Measurements from ENCODE around the gene FLOT2.
"Not testable (repeated sequence)": the region's sequence is repeated elsewhere in the genome, so short reads cannot be mapped to it uniquely, and the experiment has no call there.

The FLOT2 gene

DNA sequence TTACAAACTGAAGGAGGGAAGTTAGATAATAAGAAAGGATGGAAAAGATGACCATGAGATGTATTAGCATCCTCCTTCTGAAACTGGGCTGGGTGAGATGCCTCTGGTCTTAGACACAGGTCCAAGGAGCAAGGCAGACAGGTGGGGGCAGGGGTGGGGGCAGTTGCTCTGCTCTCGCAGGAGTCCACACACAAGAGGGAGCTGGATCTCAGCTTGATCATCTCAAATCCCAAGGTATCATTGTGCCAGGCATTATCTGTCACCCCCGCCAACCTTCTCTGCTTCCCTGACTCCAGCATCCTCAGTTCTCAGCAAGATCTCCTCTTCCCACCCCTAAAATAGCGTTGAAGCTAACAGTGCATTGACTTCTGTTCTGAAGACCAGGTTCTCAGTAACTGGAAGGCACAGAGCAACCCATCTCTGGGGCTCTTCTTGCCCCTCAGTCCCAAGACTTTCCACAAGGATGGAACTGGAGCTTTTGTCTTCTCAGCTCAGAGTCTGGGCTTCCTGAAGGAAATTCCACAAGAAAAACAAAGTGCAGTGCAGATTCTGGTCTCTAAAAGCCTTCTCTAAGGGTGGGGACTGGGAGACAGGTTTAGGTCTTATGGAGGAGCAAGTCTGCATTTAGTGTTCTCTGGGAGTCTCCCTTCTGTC is 1.6 kb downstream of the FLOT2 start:
- no peak for FAIRE-seq

DNA sequence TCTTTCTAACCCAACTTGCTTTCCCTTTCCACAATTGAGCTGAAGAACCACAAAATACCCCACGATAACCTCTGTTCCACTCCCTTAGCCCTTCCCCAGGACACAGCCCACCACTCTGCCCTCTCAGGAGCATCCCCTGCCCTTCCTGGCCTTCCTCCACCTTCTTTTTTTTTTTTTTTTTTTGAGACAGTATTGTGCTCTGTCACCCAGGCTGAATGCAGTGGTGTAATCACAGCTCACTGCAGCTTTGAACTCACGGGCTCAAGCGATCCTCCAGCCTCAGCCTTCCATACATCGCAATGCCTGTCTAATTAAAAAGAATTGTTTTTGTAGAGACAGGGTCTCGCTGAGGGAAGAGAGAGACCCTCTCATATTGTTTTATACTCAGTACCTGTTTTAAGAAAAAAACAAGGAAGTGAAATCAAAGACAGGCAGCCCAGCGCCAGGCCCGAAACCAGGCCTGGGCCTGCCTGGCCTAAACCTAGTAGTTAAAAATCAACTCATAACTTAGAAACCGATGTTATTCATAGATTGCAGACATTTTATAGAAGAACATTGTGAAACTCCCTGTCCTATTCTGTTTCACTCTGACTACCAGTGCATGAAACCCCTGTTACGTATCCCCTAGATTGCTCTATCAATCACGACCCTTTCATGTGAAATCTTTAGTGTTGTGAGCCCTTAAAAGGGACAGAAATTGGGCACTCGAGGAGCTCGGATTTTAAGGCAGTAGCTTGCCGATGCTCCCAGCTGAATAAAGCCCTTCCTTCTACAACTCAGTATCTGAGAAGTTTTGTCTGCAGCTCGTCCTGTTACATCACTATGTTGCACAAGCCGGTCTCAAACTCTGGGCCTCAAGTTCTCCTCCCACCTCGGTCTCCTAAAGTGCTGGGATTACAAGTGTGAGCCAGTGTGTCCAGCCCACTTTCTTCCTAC is 4.0 kb downstream of the FLOT2 start:
- FAIRE-seq: not testable (repeated sequence)

DNA sequence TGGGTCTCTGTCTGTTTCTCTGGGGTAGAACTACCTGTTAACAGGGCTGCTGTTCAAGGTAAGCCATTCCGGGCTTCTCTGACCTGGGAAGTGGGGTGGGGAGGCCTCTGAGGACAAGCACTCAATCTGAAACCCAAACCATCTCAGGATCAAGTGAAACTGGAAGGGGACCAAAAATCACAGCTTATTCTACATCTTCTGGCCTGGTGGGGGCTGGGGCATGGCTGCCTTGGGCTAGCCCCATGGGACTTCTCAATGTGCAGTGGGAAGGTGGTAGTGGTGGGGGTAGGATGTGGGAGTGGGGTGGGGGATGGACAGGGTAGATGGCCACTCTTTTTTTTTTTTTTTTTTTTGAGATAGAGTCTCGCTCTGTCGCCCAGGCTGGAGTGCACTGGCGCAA is 5.5 kb downstream of the FLOT2 start:
- no peak for FAIRE-seq

DNA sequence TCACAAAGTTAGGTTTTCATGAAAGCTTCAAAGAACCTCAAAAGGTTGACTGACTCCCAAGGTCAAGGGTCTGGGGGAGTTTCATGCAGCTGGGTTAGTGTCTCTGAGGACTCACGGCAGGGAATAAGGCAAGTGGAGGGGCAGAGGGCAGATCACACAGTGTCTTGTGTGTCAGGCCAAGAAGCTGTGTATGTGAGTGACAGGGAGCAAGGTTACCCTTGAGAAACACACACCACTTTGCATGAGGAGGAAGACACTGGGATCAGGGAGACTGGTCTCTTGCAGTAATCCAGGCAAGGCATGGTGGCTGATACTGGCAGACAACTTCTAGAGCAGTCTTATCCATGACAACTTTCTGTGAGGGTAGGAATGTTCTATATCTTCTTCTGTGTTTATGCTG is 6.3 kb downstream of the FLOT2 start:
- no peak for FAIRE-seq

DNA sequence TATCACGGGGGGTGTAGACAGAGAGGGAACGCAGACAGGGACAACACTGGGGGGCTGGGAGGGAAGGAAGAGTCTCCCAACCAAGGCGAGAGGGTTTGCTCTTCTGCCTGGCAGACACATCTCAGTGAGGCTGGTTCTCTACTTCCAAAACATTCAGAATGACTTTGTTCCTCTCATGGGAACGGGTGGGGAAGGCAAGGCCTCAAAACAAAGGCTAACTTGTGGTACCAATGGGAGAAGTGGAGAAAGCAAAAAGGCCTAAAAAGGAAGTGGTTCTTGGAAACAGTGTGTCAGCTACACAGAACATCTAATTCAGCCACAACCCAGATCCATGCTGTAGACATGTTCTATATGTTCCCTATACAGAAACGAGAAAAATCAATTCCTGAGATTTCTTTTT is 7.5 kb downstream of the FLOT2 start:
- FAIRE-seq: no peak

DNA sequence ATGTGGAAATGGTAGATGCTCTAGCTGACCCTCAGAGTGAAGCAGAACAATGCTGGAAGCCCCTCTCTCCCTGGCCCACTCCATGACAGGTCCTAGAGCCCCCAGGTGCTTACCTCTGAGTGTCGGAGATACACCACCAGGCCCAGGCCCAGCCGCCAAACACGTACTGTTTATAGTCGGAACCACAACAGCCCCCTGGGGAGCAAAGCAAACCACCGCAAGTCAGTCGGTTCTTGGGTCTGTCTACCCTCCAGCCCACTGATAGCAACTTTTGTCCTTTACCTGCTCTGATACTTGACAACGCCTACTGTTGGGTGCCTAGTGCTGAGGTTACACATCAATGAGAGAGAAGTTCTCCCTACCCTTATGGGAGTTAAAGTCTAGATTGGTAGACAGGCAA is 8.7 kb downstream of the FLOT2 start:
- FAIRE-seq: no peak

DNA sequence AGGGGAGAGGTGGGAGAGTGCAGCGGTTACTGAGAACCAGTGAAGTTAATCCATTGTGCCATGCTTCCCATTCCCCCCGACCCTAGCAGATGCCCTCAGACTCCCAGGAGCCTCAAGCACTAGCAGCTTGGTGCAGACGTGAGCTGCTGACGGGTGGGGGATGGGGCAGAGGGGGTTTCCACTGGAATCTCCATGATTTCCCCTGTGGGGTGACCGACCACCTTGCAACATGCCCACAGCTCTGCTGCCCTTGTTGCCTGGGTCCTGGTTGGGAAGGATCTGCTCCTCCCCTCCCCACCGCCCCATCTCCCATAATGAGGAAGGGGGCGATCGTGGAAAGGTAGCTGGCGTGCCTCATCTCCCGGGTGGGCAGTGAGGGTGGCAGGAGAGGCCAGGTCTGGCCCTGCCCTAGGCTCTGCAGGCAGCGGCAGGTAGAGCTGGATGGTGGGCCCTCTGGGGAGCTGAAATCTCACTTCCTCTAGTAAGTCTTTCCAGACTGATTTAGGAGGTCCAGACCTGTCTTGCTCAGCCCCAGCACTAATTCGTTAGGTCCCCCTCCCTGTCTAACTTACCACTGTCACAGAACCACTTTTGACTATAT is 9.6 kb downstream of the FLOT2 start:
- FAIRE-seq: no peak

DNA sequence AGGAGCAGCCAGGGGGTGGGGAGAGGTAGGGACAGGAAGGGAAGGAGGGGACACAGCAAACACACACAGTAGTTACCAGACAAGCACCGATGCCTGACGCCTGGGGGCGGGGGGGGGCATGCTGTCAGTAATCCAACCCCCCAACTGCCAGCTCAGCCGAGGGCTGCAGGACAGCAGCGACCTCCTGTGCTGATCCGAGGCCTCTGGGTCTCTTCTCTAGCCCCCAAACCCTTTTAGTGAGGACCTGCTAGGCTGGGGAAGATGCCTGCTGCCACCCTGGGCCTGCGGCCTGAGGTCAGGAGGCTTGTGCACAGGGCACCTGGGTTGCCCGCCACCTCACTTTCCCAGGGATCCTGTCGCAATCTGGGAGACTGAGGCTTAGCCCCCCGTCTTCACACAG is 11.6 kb downstream of the FLOT2 start:
- no peak for FAIRE-seq

DNA sequence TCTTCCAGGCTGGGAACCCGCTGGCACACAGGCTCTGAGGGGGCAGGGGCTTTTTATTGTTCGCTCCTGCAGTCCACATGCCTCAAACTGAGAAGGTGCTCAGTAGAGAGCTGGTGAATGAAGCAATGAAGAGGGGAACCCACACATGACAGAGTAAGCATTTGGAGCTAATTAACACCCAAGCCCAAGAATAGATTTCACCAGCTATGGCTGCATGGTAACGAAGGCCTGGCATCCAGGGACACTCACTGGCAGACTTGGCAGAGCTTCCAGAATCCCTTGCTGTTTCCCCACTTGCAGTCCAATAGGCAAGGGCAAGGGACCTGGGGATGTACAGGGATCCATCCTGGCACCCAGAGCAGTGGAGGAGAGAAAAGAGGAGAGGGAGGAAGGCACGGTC is 12.2 kb downstream of the FLOT2 start:
- no peak for FAIRE-seq

DNA sequence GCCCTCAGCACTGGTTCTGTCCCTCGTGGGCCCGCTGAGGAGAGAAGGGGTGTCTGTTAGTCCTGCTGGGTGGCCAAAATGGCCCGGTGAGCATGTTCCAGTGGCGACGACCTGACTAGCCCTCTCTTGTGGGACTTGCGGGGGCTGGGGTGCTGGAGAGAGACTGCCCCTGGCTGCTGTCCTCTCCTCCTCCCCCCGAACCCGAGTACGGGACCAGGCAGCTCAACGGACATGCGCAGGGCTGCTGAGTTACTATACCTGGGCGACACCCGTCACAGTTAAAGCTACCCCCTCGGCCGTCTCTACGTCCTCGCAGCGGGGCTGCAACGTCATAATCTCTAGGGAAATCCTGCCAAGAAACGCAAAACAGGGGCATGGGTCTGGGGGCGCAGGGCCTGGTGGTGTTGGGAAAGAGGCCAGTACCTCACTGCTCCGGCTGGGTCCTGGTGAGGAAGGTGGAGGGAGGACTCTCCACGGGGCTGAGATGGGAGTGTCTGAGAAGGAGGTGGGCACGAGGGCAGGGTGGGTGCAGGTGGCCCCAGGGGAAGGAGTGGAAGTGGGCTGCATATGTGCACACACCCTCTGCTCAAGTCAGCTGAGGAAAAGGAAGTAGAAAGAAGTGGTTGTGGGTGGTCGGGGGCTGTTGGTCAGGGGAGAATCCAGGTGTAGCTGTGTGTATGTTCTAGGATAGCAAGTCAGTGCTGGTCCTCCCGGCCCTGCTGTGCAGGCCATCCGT is 13.4 kb downstream of the FLOT2 start:
- FAIRE-seq: no peak

DNA sequence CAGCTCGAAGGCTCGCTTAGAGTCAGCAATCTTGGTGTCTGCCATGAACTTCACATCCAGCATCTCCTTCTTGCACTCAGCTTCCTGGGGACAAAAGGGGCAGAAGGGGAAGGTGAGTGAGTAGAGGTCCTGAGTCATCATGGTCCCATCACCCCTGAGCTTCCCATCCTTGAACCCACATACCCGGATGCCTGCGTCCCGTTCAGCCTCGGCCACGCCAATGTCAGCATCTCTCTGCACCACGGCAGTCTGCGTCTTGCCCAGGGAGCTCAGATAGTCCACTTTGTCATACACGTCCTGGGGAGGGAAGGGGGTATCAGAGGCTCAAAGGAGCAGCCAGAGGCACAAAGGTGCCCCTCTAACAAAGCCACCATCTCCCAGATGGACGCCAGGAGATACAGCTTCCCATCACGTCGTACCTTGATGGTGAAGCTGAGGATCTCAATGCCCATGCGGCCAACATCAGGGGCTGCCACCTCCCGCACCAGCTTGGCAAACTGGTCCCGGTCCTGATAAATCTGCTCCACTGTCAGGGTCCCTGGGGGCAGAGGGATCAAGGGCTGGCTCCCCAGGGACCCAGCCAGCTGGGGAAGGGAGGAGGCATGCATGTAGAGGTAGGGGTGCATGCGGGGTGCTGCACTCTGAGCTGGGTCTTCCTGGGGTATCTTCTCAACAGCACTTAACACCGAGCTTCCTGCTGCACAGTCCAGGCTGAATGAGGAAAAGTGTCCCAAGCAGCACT is 15.2 kb downstream of the FLOT2 start:
- no peak for FAIRE-seq

DNA sequence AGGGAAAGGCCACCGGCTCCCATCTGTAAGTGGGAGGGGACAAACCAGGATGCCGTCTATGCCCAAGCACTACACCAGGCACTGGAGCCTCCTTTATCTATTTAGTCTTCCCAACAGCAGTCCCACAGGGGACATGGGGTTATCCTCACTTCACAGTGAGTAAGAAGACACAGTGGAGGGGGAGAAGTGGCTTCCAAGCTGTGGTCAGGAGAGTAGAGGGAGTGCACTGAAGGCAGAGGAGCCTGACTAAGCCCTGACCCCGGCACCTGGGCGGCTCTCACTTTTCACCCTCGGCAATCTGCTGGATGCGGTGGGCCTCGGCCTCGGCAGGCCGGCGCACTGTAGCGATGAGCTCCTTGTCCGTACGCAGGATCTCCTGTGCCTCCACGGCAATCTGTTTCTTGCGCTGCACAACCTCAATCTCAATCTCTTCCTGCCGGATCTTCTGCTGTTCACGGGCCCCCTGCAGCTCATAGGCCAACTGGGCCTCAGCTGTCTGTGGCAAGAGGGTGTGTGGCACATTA is 15.9 kb downstream of the FLOT2 start:
- no peak for FAIRE-seq

DNA sequence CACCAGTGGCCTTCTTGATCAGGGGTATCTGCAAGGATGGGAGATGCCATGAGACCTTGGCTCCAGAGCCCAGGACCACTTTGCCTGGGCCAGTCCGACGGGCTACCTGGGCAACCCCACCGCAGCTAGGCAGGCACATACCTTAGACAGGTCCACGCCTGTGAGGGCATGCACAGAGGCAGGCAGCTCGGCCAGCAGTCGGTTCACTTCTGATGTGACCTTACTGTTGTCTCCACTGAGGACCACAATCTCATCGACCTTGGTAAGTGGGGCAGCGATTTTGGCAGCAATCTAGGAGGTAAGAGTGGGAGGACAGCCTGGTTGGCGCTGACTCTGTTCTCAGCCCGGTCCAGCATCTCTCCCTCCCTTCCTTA is 17.0 kb downstream of the FLOT2 start:
- FAIRE-seq: no peak

DNA sequence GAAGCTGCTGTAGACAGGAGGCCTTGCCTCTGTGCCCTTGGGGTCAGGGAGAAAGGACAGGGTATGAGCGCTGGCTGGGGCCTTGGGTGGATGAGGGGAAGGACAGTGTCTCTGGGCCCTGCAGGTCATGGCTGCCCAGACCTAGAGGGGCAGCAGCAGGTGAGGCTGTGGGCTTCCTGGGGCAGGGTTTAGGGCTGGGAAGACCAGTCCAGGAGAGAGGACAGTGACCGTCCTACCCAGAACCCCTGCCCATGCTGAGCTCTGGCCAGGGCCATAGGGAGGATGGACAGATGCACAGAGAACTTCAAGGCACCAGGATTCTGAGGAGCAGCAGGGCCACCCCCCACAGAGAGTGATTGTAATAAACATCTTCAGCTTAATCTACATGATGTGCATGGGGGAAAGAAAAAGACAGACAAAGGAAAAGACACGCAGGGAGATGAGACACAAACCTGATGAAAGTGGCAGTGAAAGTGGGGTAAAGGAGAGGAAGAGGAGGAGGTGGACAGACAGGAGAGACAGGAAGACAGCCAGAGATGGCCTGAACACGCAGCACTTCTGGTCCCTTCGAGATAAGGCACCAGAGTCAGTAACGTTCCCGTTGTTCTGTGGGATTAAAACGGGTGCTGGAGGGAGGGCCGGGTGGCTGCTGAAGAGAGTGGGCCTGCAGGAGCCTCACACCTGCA is 17.5 kb downstream of the FLOT2 start:
- FAIRE-seq: no peak

DNA sequence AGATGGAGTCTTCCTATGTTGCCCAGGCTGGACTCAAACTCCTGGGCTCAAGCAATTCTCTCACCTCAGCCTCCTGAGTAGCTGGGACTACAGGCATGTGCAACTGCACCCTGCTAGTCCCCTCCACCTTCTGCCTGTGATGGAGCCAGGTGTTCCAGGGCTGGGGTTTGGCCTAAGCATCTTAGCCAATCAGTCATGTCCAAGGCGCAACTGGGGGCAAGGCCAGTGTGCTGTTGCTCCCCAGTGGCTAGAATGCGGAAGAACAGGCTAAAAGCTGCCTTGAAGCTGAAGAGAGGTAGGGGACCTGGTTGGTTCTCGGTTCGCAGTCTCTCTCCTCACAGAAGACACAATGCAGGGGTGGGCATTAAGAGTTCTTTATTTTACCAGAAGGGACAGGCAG is 18.6 kb downstream of the FLOT2 start:
- peak; percentile 63 for FAIRE-seq

DNA sequence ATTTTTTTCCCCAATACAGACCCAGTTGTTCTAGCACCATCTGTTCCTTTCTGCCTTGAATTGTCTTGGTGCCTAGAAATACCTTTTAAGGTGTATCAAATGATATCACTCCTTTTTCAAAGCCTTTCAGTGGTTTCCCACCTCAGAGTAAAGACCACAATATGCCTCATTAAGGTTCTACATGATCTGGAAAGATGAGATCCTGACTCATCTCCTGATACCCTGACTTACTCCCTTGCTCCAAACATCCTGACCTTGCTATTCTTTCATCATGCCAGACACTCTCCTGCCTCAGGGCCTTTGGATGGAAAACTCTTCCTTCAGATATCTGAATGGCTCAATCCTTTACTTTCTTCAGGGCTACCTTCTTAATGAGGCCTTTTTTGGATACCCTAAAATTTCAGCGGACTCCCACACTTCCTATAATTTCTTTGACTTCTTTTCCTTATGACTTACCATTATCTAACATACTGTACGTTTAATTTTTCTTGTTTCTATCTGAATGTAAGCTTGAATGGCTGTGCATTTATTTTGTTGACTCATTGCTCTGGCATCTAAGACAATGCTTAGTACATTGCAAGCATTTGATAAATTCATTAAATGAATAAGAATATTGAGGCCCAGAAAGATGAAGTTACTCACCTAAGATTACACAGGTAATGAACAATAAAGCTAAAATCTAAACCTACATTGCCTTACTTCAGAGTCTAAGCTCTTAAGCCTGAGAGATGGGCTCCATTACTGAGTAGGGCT is 19.2 kb downstream of the FLOT2 start:
- no peak for FAIRE-seq

DNA sequence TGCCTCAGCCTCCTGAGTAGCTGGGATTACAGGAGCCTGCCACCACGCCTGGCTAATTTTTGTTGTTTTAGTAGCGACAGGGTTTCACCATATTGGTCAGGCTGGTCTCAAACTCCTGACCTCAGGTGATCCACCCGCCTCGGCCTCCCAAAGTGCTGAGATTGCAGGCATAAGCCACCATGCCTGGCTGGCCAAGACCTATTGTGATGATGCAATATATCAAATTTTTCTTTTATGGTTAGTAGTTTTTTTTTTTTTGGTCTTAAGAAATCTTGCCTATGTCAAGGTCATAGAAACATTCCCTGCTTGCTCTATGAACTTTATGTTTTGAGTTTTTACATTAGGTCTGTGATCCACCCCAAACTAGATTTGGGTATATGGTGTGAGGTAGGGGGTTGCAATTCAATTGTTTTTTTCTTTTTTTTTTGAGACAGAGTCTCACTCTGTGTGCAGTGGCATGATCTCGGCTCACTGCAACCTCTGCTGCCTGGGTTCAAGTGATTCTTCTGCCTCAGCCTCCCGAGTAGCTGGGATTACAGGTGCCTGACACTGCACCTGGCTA is 20.3 kb downstream of the FLOT2 start:
- not testable (repeated sequence) for FAIRE-seq

DNA sequence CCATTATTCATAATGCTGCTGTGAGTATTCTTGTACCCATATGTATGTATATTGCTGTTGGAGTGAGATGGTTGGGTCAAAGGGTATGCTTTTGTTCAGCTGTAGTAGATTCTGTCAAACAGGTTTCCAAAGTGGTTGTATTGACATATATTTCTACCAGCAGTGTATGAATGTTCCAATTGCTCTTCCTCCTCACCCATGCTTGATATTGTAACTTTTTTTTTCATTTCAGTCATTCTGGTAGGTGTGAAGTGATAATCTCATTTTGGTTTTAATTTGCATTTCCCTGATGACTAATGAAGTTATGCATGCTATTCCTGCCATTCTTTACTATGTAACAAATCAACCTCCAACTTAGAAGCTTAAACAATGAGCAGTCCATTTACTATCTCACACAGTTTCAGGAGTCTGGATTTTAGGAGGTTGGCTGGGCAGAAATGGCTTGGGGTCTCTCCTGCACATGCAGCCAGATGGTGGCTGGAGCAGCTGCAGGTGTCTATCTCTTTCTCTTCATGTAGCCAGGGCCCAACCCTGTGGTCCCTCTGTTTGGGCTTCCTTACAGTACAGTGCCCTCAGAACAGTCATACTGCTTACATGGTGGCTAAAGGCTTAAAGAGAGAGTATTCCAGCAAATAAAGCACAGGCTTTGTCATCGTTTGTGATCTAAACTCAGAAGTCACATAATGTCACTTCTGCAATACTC is 21.5 kb downstream of the FLOT2 start:
- no peak for FAIRE-seq

DNA sequence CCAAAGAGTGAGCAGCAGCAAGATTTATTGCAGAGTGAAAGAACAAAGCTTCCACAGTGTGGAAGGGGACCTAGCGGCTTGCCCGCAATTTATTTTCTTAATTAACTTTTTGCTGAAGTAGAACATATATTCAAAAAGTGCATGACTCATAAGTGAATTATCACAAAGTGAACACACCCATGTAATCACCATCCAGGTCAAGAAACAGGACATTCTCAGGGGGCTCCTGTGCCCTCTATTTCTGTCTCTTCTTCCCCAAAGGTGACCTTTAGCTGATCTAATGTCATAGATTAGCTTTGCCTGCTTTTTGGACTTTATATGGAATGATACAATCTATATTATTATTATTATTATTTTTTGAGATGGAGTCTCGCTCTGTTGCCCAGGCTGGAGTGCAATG is 22.8 kb downstream of the FLOT2 start:
- no peak for FAIRE-seq

DNA sequence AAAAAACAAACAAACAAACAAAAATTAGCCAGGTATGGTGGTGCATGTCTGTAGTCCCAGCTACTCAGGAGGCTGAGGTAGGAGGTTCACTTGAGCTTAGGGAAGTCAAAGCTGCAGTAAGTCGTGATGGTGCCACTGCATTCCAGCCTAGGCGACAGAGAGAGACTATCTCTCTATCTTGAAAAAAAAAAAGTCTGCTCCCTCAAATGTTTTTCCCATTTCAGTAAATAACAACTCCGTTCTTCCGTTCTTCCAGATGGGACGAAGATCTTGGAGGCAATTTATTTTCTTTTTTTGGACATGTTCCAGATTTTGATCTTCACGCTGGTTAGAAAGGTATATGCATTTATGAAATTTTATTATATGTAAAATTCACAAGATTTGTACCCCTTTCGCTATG is 23.7 kb downstream of the FLOT2 start:
- FAIRE-seq: no peak
